ENCODE results near the gene KCNK10.

DNA sequence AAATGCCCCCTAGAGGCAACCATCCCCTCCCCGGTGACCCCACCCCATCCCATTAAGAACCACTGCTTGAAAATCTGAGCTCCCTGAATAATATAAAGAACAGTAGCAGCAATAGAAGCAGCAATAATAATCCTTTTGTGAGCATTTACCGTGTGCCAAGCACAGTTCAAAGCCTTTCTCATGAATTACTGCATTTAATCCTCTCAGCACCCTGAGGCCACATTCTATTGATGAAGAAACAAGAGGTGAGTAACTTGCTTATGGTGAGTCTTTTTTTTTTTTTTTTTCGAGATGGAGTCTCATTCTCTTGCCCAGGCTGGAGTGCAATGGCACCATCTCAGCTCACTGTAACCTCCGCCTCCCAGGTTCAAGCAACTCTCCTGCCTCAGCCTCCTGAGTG is 65.0 kb downstream of the KCNK10 start:
- TF ChIP-seq, protein P1, sequence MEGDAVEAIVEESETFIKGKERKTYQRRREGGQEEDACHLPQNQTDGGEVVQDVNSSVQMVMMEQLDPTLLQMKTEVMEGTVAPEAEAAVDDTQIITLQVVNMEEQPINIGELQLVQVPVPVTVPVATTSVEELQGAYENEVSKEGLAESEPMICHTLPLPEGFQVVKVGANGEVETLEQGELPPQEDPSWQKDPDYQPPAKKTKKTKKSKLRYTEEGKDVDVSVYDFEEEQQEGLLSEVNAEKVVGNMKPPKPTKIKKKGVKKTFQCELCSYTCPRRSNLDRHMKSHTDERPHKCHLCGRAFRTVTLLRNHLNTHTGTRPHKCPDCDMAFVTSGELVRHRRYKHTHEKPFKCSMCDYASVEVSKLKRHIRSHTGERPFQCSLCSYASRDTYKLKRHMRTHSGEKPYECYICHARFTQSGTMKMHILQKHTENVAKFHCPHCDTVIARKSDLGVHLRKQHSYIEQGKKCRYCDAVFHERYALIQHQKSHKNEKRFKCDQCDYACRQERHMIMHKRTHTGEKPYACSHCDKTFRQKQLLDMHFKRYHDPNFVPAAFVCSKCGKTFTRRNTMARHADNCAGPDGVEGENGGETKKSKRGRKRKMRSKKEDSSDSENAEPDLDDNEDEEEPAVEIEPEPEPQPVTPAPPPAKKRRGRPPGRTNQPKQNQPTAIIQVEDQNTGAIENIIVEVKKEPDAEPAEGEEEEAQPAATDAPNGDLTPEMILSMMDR (IDR thresholded peaks at IDR 0.05 in 8 of 11, conservative IDR thresholded peaks at IDR 0.05 in 3 of 11): no peak
- no peak for TF ChIP-seq POLR2A (IDR thresholded peaks at IDR 0.05)
- TF ChIP-seq POLR2AphosphoS5 (IDR thresholded peaks at IDR 0.05): no peak
